ENCODE results near the gene CAMK2D.

CAMK2D gene

DNA sequence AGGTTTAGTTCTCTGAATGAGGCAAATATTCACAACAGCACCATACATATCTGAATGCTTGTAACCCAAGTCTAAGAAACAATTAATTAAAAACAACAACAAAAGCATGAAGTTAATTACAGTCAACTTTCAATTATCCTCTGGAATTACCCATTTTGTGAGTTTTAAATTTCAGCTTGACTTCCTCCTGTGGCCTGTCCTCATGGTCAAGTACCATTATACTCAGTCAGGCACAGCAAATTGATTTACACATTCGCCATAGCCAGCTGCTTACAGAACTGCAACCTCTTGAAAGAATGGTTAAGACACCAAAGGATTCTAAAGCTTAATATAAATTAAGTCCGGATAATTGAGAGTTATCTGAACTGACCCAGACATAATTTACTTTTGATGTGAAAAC lies 306.5 kb downstream of the CAMK2D start:
- Histone ChIP-seq H3K9me3 (ENCODE audit: control insufficient read depth in 5 of 5, low read length in 5 of 5) (no peaks in the 10 kb centered on the region), H3K27me3 (ENCODE audit: control insufficient read depth in 5 of 5, insufficient read depth in 4 of 5, low read length in 5 of 5) (no peaks in the 10 kb centered on the region), H3K27ac (ENCODE audit: low read depth, low read length) (no peak overlapping the region), H3K36me3 (ENCODE audit: control insufficient read depth in 5 of 5, insufficient read depth in 5 of 5, low read length in 5 of 5) (peaks cover 10 to 21% (median 20%) of the 10 kb centered on the region in 5 donors), H3K4me1 (ENCODE audit: control insufficient read depth in 5 of 5, insufficient read depth in 5 of 5, low read length in 5 of 5) (peaks cover 0 to 13% (median 7%) of the 10 kb centered on the region in 5 donors), H3K4me3 (ENCODE audit: low read depth in 1 of 5, low read length in 5 of 5) (no peak overlapping the region), H3K9ac (ENCODE audit: low read length in 5 of 5) (no peak overlapping the region)

DNA sequence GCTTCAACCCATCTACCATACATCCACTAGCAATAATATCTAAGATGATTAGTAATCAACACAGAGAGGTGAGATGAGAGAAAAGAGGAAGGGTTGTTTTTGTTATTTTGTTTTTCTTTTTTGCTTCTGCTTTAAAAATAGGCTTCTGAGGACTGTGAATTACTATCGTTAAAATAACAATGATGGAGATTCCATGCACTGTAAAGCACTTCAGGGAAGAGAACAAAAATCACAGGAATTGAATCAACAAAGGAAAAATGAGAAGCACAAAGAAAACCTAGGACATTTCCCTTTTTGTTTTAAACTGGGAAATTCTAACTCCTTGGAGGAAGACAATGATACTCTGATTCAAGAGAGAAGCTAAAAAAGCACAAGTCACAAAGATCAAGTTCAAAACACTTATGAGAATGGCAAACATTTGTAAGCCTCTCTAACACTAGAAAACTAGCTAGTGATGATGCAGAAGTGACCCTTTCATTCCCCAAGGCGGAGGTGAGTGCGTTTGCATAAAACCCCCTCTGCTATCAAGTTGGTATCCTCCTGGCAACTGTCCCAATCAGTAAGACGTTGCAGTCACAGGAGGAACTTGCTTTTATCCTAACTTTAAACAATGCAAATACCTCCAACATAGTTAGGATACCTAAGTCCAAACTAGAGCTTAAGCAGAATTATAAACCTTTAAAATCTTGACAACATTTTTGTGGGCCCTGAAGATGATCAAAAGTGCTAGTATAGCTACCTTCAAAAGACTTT lies 308.5 kb downstream of the CAMK2D start:
- H3K27me3 ChIP-seq (ENCODE audit: control insufficient read depth in 5 of 5, insufficient read depth in 4 of 5, low read length in 5 of 5): no peaks in the 10 kb centered on the region
- H3K36me3 ChIP-seq (ENCODE audit: control insufficient read depth in 5 of 5, insufficient read depth in 5 of 5, low read length in 5 of 5): peaks cover 10 to 20% (median 14%) of the 10 kb centered on the region in 5 donors
- no peak overlapping the region for H3K9ac ChIP-seq (ENCODE audit: low read length in 5 of 5)
- H3K4me3 ChIP-seq (ENCODE audit: low read depth in 1 of 5, low read length in 5 of 5): peak overlapping the region in 2 of 5 donors; percentile 7 to 33
- H3K4me1 ChIP-seq (ENCODE audit: control insufficient read depth in 5 of 5, insufficient read depth in 5 of 5, low read length in 5 of 5): peaks cover 0 to 26% (median 23%) of the 10 kb centered on the region in 5 donors
- peak overlapping the region; percentile 37 for H3K27ac ChIP-seq (ENCODE audit: low read depth, low read length)
- H3K9me3 ChIP-seq (ENCODE audit: control insufficient read depth in 5 of 5, low read length in 5 of 5): no peaks in the 10 kb centered on the region

DNA sequence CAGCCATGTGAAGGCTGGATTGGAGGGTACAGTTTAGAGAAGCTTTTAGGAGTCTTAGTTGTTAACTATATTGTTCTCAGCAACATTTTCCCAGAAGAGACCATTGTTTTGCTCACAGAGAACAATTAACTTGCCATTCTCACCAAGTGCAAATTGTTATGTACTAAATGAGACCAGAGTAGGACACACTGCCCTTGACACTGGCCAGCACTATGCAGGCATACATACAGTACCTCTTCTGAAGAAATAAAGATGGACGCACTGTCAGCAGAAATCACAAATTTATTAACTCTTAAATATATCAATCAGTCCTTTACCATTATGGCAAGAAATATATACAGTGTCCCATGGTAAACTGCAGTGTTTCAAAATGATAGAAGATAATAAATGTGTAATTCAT lies 309.4 kb downstream of the CAMK2D start:
- H3K9me3 ChIP-seq (ENCODE audit: control insufficient read depth in 5 of 5, low read length in 5 of 5): no peaks in the 10 kb centered on the region
- H3K9ac ChIP-seq (ENCODE audit: low read length in 5 of 5): no peak overlapping the region
- H3K36me3 ChIP-seq (ENCODE audit: control insufficient read depth in 5 of 5, insufficient read depth in 5 of 5, low read length in 5 of 5): peaks cover 6 to 20% (median 12%) of the 10 kb centered on the region in 5 donors
- no peak overlapping the region for H3K27ac ChIP-seq (ENCODE audit: low read depth, low read length)
- no peaks in the 10 kb centered on the region for H3K27me3 ChIP-seq (ENCODE audit: control insufficient read depth in 5 of 5, insufficient read depth in 4 of 5, low read length in 5 of 5)
- H3K4me3 ChIP-seq (ENCODE audit: low read depth in 1 of 5, low read length in 5 of 5): no peak overlapping the region
- peaks cover 3 to 34% (median 30%) of the 10 kb centered on the region in 5 donors for H3K4me1 ChIP-seq (ENCODE audit: control insufficient read depth in 5 of 5, insufficient read depth in 5 of 5, low read length in 5 of 5)

DNA sequence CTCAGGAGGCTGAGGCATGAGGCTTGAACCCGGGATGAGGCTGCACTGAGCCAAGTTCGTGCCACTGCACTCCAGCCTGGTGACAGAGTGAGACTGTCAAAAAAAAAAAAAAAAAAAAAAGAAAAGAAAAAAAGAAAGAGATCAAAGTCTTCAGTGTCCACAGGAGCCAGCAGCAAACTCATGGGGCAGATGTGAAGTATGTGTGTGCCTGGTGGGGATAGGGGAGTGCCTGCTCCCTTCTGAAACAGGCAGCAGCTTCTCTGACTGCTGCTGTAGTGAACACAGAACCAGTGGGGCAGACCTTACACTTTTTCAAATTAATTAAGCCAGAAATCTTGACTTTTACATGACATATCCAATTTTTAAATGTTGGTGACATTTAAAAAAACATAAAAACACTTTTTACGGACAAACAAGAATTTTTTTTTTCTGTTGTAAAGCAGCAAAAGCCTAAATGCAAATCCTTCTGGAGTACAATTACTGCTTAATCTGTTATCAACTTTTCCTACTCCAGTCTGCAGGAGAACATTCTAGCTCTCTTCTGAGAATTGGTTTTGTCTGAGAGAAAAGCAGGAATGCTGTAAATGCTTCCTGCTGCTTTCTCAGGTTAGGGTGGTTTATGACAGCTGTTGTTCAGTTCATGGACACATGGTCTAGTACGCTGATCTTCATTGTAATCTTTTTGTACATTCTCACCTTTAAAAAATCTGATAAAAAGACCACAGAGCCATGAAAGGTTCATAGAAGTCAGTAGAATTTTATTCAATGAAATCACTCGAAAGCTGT lies 311.1 kb downstream of the CAMK2D start:
- Histone ChIP-seq H3K9me3 (ENCODE audit: control insufficient read depth in 5 of 5, low read length in 5 of 5) (peaks cover 0 to 3% (median 0%) of the 10 kb centered on the region in 5 donors), H3K4me1 (ENCODE audit: control insufficient read depth in 5 of 5, insufficient read depth in 5 of 5, low read length in 5 of 5) (peaks cover 3 to 43% (median 41%) of the 10 kb centered on the region in 5 donors), H3K4me3 (ENCODE audit: low read depth in 1 of 5, low read length in 5 of 5) (no peak overlapping the region), H3K36me3 (ENCODE audit: control insufficient read depth in 5 of 5, insufficient read depth in 5 of 5, low read length in 5 of 5) (peaks cover 0 to 4% (median under 1%) of the 10 kb centered on the region in 5 donors), H3K9ac (ENCODE audit: low read length in 5 of 5) (no peak overlapping the region), H3K27me3 (ENCODE audit: control insufficient read depth in 5 of 5, insufficient read depth in 4 of 5, low read length in 5 of 5) (no peaks in the 10 kb centered on the region), H3K27ac (ENCODE audit: low read depth, low read length) (peak overlapping the region; percentile 3)

DNA sequence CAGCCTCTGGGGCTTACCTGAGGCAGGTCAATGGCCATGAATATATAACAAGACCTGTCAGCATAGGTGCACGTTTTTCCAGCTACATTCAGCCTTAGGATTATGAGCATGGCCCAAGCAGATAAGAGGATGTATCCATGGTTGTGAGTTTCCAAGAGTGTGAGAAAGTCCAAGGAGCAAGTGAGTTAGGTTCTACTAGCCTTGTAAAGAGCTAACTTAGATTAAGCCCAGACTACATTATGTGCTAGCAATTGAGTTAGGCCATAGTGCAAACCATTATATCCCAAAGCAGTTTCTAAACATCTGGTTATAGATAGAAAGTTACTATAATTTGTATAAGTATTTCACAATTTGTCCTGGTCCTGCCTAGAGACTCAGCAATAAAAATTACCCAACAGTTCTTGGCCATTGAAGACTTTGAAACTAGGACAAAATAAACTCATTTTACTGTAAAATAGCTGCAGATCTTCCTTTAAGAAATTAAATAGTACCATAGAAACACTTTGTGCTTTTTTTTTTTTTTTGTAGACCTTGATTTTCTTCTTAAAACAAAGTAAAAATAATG lies 312.0 kb downstream of the CAMK2D start:
- Histone ChIP-seq H3K27ac (ENCODE audit: low read depth, low read length) (peak overlapping the region; percentile 84), H3K27me3 (ENCODE audit: control insufficient read depth in 5 of 5, insufficient read depth in 4 of 5, low read length in 5 of 5) (no peaks in the 10 kb centered on the region)

DNA sequence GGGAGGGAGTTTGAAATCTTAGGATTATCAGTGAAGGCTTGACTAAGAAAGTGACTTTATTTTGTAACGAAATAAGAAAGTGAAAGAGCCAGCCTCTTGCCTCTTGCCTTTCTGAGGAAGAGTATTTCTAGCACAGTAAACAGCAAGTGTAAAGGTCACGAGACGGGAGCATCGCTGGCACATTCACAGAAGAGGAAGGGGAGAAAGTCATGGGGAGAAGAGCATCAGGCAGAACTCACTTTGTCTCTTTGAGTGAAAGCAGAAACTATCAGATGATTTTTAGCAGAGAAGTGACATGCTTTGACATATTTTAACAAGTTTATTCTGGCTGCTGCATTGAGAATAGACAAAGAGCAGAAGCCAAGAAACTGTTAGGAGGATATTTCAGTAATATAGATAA lies 313.8 kb downstream of the CAMK2D start:
- peaks cover 0 to 3% (median 0%) of the 10 kb centered on the region in 5 donors for H3K9me3 ChIP-seq (ENCODE audit: control insufficient read depth in 5 of 5, low read length in 5 of 5)
- H3K9ac ChIP-seq (ENCODE audit: low read length in 5 of 5): peak overlapping the region in 2 of 5 donors; percentile 30 to 54
- H3K4me3 ChIP-seq (ENCODE audit: low read depth in 1 of 5, low read length in 5 of 5): peak overlapping the region in 2 of 5 donors; percentile 19 to 32
- H3K27me3 ChIP-seq (ENCODE audit: control insufficient read depth in 5 of 5, insufficient read depth in 4 of 5, low read length in 5 of 5): no peaks in the 10 kb centered on the region
- no peaks in the 10 kb centered on the region for H3K36me3 ChIP-seq (ENCODE audit: control insufficient read depth in 5 of 5, insufficient read depth in 5 of 5, low read length in 5 of 5)
- peak overlapping the region; percentile 84 for H3K27ac ChIP-seq (ENCODE audit: low read depth, low read length)
- H3K4me1 ChIP-seq (ENCODE audit: control insufficient read depth in 5 of 5, insufficient read depth in 5 of 5, low read length in 5 of 5): peaks cover 10 to 50% (median 41%) of the 10 kb centered on the region in 5 donors

More for the DNA sequence above, 312.0 kb downstream of the CAMK2D start:
- H3K9me3 ChIP-seq (ENCODE audit: control insufficient read depth in 5 of 5, low read length in 5 of 5): peaks cover 0 to 3% (median 0%) of the 10 kb centered on the region in 5 donors
- no peak overlapping the region for H3K4me3 ChIP-seq (ENCODE audit: low read depth in 1 of 5, low read length in 5 of 5)
- peaks cover 7 to 48% (median 46%) of the 10 kb centered on the region in 5 donors for H3K4me1 ChIP-seq (ENCODE audit: control insufficient read depth in 5 of 5, insufficient read depth in 5 of 5, low read length in 5 of 5)
- H3K36me3 ChIP-seq (ENCODE audit: control insufficient read depth in 5 of 5, insufficient read depth in 5 of 5, low read length in 5 of 5): no peaks in the 10 kb centered on the region
- no peak overlapping the region for H3K9ac ChIP-seq (ENCODE audit: low read length in 5 of 5)

DNA sequence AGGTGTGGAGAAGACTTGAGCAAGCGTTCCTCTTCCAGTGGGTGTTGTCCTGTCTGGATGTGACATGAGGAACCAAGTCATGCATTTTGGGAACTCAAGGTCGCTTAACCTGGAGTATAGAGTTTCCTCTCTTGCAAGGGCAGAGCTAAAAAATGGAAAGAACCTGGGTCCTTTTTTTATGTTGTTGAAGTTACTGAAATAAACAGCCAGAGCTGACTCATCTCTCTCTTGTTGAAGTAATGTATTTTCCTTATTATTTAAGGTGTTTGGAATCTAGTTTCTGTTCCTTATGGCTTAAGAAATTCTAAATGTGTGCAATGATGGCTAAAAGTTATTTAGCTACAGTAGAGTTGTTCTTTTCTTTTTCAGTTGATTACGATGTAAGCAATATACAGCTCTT lies 314.5 kb downstream of the CAMK2D start:
- H3K9ac ChIP-seq (ENCODE audit: low read length in 5 of 5): peak overlapping the region in 1 of 5 donors; percentile 4

DNA sequence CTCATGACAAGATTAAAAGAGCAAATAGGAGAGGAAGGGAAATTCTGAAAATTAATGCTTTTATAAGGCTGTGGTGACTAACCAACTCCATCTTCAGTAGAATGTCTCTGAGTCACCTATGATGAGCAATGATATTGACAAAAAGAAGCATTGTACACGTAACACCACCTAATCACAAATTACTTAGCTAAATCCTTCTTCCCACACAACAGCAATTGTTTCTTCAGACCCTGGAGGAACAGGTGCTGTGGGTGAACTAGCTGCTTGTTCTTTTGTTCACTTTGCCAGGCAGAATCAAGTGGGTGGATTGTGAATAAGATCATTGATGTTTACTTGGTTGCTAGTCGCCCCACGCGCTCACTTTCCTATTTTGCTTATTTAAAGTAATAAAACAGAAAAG lies 315.5 kb downstream of the CAMK2D start:
- Histone ChIP-seq H3K4me1 (ENCODE audit: control insufficient read depth in 5 of 5, insufficient read depth in 5 of 5, low read length in 5 of 5) (peaks cover 10 to 50% (median 38%) of the 10 kb centered on the region in 5 donors), H3K4me3 (ENCODE audit: low read depth in 1 of 5, low read length in 5 of 5) (no peak overlapping the region), H3K27me3 (ENCODE audit: control insufficient read depth in 5 of 5, insufficient read depth in 4 of 5, low read length in 5 of 5) (no peaks in the 10 kb centered on the region), H3K27ac (ENCODE audit: low read depth, low read length) (peak overlapping the region; percentile 84), H3K9ac (ENCODE audit: low read length in 5 of 5) (peak overlapping the region in 1 of 5 donors; percentile 40), H3K36me3 (ENCODE audit: control insufficient read depth in 5 of 5, insufficient read depth in 5 of 5, low read length in 5 of 5) (no peaks in the 10 kb centered on the region), H3K9me3 (ENCODE audit: control insufficient read depth in 5 of 5, low read length in 5 of 5) (peaks cover 0 to 3% (median 0%) of the 10 kb centered on the region in 5 donors)

More for the DNA sequence above, 314.5 kb downstream of the CAMK2D start:
- H3K27me3 ChIP-seq (ENCODE audit: control insufficient read depth in 5 of 5, insufficient read depth in 4 of 5, low read length in 5 of 5): no peaks in the 10 kb centered on the region
- no peaks in the 10 kb centered on the region for H3K36me3 ChIP-seq (ENCODE audit: control insufficient read depth in 5 of 5, insufficient read depth in 5 of 5, low read length in 5 of 5)
- H3K4me3 ChIP-seq (ENCODE audit: low read depth in 1 of 5, low read length in 5 of 5): no peak overlapping the region
- H3K9me3 ChIP-seq (ENCODE audit: control insufficient read depth in 5 of 5, low read length in 5 of 5): peaks cover 0 to 3% (median 0%) of the 10 kb centered on the region in 5 donors
- peaks cover 10 to 50% (median 40%) of the 10 kb centered on the region in 5 donors for H3K4me1 ChIP-seq (ENCODE audit: control insufficient read depth in 5 of 5, insufficient read depth in 5 of 5, low read length in 5 of 5)
- peak overlapping the region; percentile 84 for H3K27ac ChIP-seq (ENCODE audit: low read depth, low read length)

DNA sequence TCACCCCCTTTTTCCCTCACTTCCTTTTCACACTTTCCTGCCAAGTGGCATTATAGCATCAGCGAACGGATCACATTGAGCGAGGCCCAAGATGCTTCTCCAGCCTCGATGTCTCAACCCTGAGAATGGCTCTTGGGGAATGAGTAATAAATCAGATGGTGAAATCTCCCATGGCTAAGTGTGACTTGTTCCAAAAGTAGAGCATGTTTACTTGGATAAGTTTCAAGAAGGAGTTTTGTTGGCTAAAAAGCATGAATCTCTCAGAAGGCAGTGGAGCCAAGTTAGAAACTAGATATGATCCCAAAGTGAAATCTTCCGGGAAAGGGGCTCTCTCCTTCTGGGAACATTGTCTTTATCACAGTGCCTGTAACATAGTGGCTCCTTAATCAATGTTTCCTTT lies 316.3 kb downstream of the CAMK2D start:
- Histone ChIP-seq H3K4me3 (ENCODE audit: low read depth in 1 of 5, low read length in 5 of 5) (no peak overlapping the region), H3K4me1 (ENCODE audit: control insufficient read depth in 5 of 5, insufficient read depth in 5 of 5, low read length in 5 of 5) (peaks cover 10 to 49% (median 36%) of the 10 kb centered on the region in 5 donors), H3K27me3 (ENCODE audit: control insufficient read depth in 5 of 5, insufficient read depth in 4 of 5, low read length in 5 of 5) (no peaks in the 10 kb centered on the region), H3K36me3 (ENCODE audit: control insufficient read depth in 5 of 5, insufficient read depth in 5 of 5, low read length in 5 of 5) (no peaks in the 10 kb centered on the region), H3K9ac (ENCODE audit: low read length in 5 of 5) (peak overlapping the region in 3 of 5 donors; percentile 2 to 59 (median 5)), H3K9me3 (ENCODE audit: control insufficient read depth in 5 of 5, low read length in 5 of 5) (peaks cover 0 to 3% (median 0%) of the 10 kb centered on the region in 5 donors), H3K27ac (ENCODE audit: low read depth, low read length) (peak overlapping the region; percentile 84)
